ENCODE results near the gene FAM181A.

Gene FAM181A

DNA sequence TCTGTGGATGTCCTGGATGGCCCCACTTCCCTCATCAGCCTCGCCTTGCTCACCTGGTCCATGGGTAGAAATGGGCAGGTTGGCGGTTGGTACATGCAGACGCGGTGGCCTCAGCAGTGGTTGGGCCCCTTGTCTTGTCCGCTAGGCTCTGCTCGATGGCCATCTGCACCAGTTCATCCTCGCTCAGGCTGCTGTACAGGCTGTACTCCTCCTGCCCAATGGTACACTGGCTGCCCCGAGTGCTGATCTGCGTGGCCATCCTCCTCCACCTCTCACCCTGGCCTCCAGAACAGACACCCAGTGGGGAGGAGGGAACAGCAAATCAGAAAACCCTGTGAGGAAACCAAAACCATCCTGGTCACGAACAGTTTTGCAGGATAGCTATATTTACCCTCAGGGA lies 37.1 kb downstream of the FAM181A start:
- no peak for DNase-seq

DNA sequence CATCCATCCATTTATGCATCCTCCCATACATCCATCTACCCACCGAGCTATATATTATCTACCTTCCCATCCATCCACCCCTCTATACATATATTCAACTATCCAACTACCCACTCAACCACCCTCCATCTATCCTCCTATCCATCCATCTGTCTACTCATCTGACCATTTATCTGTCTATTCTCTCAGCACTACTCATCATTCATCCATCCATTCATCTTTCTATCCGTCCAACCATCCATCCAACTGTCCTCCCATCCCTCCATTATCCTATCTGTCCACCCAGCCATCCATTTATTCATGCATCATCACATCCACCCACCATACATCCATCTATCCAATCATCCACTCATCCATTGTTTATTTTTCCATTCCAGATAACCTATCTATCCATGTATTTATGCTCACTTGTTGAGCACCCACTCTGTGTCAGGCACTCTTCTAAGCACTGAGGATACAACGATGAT lies 37.7 kb downstream of the FAM181A start:
- DNase-seq = no peak

DNA sequence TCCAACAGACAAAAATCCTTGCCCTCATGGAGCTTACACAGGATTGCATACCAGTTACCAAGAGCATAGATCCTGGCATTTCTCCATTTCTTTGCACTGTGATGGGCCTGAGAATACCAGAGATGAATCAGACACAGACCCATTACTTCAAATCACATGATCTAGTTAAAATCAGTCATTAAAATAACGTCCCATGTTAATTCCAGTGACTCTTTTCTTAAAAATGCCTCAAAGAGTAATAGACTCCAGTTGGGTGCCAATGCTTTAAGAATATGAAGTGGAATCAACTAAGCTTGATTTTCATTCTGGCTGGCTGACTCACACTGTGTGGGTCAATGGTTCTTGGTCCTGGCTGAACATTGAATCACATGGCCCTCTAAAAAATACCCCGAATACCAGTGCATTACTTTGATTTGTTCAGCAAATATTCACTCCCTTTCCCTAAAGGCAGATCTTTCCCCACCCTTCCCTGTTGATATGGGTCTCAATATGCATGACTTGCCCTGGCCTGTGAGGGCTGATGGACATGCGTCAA lies 38.2 kb downstream of the FAM181A start:
- DNase-seq = no peak

DNA sequence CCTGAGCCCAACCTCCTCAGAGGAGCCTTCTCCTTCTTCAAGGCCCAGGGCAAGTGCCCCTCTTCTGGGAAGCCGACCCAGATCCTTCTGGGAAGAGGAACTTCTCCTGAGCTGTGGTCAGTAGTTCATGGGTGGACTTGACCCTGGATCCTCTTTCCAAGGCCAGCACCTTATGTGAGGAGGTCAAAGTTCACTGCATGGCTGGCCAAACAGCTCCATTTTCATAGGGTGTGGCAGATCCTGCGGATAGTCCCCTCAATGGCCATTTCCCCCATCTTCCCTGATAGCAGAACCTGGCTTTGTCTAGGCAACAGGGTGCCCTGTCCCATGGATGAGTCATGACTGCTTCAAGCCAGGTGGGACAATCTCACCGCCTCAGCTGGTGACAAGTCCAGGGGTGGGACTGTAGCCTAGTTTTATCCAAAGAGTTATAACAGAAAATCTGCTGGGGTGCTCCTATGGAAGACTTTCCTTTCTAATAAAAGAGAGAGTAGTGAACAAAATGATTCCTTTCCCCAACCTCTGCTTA lies 38.9 kb downstream of the FAM181A start:
- DNase-seq = no peak

DNA sequence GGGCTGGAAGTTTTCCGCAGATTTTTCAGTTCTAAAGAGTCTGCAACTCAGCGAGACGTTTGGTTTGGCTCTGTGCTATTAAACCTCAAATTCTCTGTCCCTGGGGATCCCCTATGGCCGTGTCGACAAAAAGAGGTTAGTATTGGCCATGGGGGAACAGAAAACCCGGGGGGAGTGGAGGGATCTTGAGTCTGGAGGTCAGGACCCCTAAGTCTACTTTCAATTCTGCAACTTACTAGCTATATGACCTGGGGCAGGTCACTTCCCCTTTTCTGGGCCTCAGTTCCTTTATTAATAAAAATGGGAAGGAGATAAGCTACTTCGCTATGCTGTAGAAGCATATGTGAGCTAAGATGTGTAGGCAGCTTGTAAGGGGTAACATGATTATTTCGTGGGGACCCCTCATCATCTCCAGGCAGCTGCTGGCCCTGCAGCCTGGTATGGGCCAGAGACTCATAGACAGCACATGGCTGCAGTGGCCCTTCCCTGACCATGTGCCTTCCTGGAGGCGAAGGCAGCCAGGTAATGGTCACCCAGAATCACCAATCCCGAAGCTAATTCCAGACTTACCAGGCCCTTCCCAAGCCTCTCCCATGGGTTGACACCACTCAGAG lies 40.6 kb downstream of the FAM181A start:
- peak in 1 of 2 donors; percentile 59 for DNase-seq

DNA sequence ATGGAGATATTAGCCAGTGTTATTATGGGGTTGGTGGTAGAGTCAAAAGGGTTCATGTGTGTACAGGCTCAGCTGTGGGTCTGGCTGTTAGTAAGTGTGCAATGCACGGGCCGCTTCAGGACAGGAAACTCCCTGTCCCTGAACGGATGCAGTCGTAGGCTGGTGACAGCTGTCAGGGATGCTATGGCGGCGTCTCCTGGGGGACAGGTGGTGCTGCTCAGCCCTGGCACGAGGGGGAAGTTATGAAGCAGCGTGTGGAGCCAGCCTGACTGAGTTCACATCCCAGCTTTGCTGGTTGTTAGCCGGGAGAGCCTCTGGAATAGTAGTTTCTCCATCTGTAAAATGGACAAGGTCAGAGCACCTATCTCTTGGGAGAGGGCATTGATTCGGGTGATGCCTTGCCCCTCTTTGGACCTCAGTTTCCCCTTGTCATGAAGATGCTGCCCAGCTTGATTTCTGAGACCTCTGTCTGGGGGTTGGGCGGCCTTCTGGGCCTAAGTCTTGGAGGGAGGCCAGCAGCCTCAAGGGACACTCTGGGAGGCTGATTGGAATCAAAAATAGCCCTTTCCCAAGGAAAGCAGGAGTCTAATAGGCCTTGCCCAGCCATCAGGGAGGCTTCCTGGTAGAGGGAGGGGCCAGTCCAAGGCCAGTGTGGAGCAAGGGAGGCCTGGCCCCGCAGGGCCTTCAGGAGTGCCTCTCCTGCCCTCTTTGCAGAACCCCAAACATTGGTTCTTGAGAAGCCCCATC lies 42.1 kb downstream of the FAM181A start:
- DNase-seq = no peak

DNA sequence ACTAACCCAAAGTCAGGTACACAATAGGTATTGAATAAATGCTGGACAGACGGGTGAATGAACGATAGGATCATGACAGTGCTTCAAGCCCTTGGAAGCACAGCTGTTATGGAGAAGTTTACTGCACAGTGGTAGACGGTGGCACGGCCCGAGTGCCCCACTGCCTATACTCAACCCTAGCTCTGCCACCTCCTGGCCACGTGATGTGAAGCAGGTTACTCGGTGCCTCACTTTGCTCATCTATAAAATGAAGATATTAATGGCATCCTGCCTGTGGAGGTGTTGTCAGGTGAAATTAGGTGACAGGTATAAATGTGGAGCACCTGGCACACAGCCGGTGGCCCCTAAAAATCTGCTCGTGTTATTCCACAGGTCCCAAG lies 43.4 kb downstream of the FAM181A start:
- peak; percentile 79 to 80 for DNase-seq

DNA sequence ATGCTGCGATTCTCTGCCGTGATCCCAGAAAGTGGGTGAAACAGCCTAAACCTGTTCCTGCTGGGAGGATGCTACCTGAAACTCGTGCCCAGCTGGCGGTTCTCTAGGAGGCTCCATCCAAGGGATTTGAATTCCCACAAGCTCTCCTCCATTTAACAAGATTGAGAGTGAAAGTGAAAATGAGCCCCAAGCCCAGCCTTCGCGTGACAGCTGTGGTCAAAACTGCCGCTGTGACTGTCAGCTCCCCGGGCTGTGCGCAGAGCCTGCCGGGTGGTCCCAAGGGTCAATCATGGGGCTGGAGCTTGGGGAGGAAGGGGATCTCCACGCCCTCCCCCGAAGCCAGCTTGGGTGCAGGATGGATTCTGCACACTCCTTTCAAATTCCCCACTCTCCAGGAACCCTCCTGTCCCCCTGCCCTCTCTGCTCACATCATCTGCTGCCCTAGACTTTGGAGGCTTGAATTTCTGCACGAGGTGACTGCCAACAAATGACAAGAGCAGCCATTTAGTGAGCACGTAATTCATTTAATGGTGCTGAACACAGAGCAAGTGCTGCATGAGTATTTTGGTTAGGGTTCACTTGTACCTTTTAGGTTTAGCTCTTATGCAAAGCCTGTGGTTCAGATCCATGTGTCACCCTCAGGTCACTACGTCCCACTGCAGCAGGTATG lies 44.0 kb downstream of the FAM181A start:
- DNase-seq = peak; percentile 44 to 48

DNA sequence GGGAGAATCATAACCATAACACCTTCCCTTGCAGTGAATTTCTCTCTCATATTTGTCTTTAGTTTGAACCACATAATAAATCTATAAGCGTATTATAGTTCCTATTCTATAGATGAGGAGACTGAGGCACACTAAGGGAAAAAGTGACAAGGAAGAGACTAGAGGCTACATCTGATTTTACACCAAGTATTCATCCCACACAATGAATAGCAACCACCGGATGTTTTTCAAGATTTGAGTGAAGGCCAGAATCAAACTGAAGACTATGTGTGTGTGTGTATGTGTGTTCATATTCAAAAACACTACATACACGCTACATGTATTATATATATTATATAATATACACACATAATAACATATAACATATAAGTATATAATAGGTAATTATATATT lies 44.5 kb downstream of the FAM181A start:
- no peak for DNase-seq

DNA sequence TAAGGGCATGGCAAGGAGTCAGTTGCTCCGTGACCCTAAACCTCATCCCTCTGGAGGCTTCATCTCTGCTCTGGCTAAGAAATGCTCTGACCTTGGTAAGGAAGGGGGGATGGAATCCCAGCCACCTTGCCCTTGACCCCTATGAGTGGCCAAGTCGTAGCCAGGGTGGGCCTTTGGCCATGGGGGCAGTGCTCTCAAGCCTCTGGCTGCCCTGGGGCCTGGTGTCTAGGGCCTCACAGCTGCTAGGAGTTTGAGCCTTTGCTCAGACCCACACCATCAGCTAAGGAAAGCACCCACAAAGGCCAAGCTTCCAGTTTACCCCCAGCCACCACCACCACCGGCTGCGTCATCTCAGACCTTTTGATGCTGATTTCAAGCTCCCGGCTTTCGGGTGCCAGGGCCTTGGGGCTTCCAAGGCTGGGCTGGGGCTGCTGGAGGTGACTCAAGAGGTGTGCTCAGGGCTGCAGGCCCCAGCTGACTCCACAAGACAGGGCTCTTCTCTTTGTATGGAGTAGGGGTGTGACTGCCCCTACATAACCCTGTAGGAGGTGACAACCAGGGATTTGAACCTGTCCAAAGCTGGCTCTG lies 45.6 kb downstream of the FAM181A start:
- no peak for DNase-seq

DNA sequence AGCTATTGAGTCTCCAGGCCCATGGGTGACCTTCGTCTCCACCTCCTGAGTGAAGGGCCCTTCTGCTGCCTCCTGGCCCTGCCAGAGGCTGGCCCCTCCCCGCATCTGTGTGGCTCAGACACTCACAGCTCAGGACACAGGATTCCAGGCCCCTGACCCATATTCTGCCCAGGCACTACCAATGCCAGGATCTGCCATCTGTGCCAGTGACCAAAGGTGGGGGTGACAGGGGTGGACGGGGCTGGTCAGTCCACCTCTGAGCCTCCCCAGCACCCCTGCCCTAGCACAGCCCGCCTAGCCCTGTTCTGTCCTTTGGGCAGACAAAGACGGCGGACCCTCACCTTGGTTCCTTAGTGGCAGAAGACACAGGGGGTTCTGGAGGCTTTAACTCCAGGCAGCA lies 46.5 kb downstream of the FAM181A start:
- no peak for DNase-seq

DNA sequence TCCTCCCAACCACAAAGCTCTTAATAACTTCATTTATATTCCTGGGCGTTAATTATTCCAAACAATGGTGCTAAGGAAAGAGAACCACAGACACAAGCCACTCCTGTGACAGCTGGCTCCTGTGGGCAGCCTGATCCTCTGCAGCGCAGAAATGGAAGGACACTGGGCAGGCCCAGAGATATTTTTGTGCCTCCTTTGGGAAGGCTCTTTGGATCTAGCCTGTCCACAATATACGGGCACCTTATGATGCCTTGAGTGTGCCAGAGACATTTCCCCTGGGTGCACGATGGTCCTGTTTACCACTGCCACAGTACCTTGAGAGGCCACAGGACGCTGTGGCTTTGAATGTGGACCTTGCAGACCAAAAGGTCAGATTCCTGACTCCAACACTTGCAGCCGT lies 47.2 kb downstream of the FAM181A start:
- DNase-seq = no peak

DNA sequence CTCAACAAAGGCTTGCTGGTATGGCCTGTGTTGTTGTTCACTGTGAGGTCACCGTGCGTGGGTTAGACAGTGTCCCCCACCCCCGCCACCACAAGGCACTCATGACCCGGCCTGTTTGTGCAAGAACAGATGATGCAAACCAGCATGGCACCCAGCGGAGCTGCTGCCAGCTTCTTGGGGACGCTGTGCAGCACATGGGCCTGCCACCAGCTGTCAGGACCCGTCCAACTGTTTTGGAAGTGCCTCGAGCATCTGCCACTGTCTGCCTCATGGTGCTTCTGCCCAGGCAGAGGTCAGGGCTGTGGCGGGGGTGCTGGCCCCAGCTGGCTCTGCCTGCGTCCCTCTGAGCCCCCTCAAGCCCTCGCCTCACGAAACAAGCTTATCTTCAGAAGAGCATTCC lies 47.7 kb downstream of the FAM181A start:
- DNase-seq = no peak

DNA sequence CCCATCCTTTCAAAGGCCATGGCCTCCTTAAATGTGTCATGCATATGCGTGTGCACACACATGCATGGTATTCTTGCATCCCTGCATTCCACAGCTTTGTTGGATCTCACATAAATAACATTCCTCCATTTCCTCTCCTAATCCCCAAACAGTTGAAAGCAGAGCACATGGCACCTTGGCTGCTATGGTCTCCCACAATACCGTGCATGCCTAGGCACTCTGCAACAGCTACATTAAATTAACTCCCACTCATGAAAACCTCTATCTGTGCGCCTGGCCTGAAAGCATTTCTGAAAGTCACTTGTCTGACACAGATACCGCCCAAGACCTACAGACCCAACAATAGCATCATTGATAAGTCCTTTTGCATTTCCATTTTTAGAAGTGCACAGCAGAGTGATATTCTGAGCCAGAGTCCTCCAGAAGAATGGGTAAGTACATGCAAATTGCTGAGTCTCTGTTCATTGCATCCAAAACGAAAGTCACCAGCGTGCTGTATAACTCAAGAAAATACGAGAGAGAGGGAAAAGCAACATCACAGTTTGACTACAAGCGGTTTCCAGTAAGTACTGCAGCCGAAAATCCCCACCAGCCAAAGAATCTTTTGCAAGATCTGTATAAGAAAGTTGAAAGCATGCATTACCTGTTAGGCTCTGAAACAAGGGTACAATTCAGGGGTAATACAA lies 48.8 kb downstream of the FAM181A start:
- no peak for DNase-seq

DNA sequence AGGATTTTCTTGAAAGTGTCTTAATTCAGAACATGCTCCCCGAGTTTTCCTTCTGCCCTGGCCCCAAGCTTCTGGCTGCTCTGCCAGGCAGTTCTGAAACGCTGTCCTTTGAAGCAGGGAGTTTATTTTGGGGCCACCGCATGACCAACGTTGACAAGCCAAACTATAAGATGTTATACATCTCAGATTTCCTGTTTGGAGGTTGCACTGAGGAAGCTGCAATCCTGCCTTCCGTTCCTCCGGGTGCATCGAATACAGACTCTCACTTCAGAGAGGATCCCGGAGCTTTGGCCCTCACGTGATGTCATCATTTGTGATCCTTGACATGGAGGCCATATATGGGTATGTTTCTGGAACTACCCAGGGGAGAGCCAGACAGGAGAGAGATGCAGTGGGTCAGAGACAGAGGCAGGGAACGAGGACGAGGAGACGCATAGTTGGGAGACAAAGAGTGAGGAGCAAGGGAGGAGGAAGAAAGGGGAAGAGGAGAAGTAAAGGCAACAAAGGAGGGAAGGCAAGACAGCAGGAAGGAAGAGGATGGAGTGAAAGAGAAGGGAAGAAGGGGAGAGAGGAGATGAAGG lies 49.4 kb downstream of the FAM181A start, which contains the start of gene ASB2:
TSS of gene ASB2 (minus strand) at position 94 of the 581 bp plus-strand sequence. CDS start 12,031 bp downstream, outside the sequence.
- no peak for DNase-seq

DNA sequence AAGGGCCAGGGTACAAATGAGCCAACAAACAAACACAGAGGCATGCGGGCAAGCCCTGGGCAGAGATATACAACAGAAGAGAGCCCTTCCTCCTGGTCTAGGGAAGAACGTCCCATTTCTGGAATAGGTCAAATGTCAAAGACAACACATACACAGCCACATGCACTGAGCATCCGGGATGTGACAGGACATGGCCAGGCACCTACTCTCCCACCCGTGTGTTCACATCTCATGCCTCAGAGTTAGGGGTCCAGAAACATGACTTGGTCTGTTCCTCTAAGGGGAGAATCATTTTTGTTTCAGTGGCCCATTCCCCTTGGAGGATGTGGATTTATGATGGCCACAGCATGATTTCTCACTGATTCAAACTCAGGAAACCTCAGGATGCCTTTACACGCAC lies 50.0 kb downstream of the FAM181A start:
- no peak for DNase-seq

DNA sequence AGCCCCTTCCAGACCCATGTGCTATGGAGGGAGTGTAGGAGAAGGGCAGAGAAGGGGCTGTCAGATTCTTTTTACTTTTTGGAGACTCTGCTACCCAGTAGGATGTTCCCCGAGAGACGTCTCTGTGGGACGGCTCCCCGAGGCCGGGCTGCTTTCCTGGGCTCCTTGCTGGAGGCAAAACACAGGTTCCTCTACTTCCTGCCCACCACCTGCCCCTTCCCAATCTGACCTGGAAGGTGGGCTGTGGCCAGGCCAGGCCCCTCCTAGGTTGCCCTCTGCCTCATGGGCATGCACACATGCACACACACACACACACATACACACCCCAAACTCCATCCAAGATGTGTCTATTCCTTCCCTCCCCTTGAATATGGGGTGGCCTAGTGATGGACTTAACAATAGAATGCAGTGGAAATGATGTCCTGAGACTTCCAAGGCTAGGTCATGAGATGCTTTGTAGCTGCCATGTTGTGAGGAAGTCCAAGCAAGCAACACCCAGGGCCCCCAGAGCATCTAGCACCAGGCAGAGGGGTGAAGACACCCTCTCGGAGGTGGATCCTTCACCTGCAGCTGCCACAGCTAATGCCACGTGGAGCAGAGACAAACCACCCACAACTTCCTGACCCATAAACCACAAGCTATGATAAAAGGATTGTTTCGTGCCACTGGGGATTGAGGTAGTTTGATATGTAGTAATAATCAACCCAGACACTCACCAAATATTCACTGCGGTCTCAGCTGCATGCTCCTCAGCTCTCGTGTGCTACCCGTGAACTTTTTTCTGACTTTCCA lies 50.8 kb downstream of the FAM181A start:
- DNase-seq = peak; percentile 75 to 84

DNA sequence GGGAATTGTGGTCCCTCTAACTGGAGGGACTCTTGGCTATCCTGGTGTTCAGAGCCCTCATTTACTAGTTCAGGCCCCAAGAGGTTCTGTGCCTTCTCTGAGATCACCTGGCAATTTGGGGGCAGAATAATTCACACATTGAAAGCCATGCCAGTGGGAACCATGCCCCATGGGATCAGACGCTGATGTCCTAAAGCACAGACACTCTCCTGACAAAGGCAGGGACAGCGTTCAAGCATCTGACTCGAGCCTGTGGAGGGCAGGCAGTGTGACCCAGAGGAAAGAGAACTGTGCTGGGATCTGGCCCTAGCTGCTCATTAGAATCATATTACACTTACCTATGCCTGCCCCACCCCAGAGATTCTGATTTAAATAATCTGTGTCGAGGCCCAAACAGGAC lies 51.6 kb downstream of the FAM181A start:
- no peak for DNase-seq

Data from CD4-positive, alpha-beta T cell treated with Interleukin-4 for 1 hour (primary cell).